ENCODE measurements around the gene S1PR5. TPM values are rescaled to one million over a fixed set of nuclear protein-coding genes. Genes with fewer than 3 reads are reported as not detected.
A peak's percentile ranks its signal among the peaks of the same experiment; 100 is the strongest.

S1PR5 gene, protein sequence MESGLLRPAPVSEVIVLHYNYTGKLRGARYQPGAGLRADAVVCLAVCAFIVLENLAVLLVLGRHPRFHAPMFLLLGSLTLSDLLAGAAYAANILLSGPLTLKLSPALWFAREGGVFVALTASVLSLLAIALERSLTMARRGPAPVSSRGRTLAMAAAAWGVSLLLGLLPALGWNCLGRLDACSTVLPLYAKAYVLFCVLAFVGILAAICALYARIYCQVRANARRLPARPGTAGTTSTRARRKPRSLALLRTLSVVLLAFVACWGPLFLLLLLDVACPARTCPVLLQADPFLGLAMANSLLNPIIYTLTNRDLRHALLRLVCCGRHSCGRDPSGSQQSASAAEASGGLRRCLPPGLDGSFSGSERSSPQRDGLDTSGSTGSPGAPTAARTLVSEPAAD
- total RNA-seq (under 1 TPM; 0.39 to 0.99 TPM), polyA plus RNA-seq (1 to 10 TPM; 1.3 to 1.6 TPM)
- long read RNA-seq, donor 1, partial matches to known transcripts = 0 of 3 reads
- long read RNA-seq, donor 1, other reads (novel, unspliced or antisense) = 0 of 3 reads
- long read RNA-seq, donor 2 = 0 reads

GRCh38 chr19:10517361-10517759 is at the start of gene S1PR5:
TSS of gene S1PR5 (minus strand) at chr19:10517447. CDS start at chr19:10515011, 2,436 bp downstream.
- Histone ChIP-seq H3K36me3 (ENCODE audit: control insufficient read depth in 1 of 2, insufficient read depth in 2 of 2, low read length in 1 of 2) (no peaks in the 10 kb centered on the region), H3K4me1 (ENCODE audit: control insufficient read depth in 1 of 2, insufficient read depth in 2 of 2, low read length in 2 of 2) (no peaks in the 10 kb centered on the region), H3K27ac (ENCODE audit: low read depth in 1 of 2, low read length in 2 of 2) (no peak within 1 kb of the TSS), H3K9me3 (ENCODE audit: control insufficient read depth, low read length) (no peaks in the 10 kb centered on the region), H3K4me3 (ENCODE audit: low read length in 2 of 2) (no peak within 1 kb of the TSS), H3K27me3 (ENCODE audit: control insufficient read depth in 1 of 2, insufficient read depth in 2 of 2, low read length in 1 of 2) (no peaks in the 10 kb centered on the region)
- ATAC-seq (ENCODE audit: low FRiP score) (peak; percentile 50), DNase-seq (peak in 1 of 2 donors; percentile 58)
- intact Hi-C loops (cut with DNase I) = no loop called here
- 0 to 1% methylated on average over 25 to 39 of the region's 39 CpGs for WGBS, 2 donors

DNA sequence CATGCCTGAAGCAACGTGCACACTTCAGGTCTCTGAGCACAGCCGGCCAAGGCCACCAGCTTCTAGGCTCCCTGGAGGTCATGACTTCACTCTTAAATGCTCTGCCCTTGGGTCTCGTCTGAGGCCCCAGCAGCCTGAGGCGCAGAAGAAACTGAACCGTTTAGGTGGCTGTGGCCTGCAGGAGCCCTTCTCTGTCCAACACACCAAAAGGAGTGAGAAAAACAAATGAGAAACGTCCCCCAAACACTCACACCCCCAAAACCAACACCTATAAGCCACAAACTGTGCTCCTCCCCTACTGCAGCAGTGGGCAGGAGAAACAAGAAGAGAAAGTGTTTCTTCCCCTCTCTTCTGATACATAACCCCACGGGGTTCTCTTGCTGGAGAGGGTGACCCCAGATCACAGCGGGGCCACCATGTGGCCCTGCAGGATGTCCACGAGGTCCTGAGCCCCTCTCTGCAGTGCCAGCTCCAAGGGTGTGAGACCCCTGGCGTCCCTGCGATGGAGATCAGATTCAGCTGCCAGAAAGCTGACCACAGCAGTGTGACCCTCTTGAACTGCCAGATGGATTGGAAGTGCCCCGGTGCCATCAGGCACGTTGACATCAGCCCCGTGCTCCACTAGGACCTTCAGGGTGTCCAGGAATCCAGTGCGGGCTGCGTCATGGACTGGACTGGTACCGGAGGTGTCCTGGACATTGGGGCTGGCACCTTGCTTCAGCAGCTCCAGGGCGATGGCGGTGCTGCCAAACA is 49.6 kb upstream of the S1PR5 start:
- ATAC-seq (ENCODE audit: low FRiP score) (no peak), DNase-seq (peak in 1 of 2 donors; percentile 64)
- Histone ChIP-seq H3K27me3 (ENCODE audit: control insufficient read depth in 1 of 2, insufficient read depth in 2 of 2, low read length in 1 of 2) (no peaks in the 10 kb centered on the region), H3K4me3 (ENCODE audit: low read length in 2 of 2) (no peak overlapping the region), H3K36me3 (ENCODE audit: control insufficient read depth in 1 of 2, insufficient read depth in 2 of 2, low read length in 1 of 2) (no peaks in the 10 kb centered on the region), H3K4me1 (ENCODE audit: control insufficient read depth in 1 of 2, insufficient read depth in 2 of 2, low read length in 2 of 2) (no peaks in the 10 kb centered on the region), H3K9me3 (ENCODE audit: control insufficient read depth, low read length) (no peaks in the 10 kb centered on the region), H3K27ac (ENCODE audit: low read depth in 1 of 2, low read length in 2 of 2) (peak overlapping the region in 1 of 2 donors; percentile 41)
- 62 to 63% methylated on average over 19 of the region's 19 CpGs for WGBS, 2 donors
- intact Hi-C loops (cut with DNase I) = loop anchor here in 1 of 2 donors (5.0 kb wide), 2 partner anchors 65 to 90 kb away; partner anchors contain the start of gene KEAP1

DNA sequence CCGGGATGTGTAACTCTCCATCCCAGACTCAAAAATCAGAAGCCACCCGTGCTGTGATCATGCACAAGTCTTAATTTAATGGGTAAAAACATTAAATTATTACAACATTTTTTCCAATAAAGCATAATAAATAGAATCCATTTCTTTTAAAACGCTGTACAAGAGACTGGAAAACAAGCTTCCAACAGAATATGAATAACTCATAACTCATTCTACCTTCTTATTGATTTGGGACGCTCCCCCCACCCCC is 49.1 kb upstream of the S1PR5 start:
- Histone ChIP-seq H3K4me1 (ENCODE audit: control insufficient read depth in 1 of 2, insufficient read depth in 2 of 2, low read length in 2 of 2) (no peaks in the 10 kb centered on the region), H3K27me3 (ENCODE audit: control insufficient read depth in 1 of 2, insufficient read depth in 2 of 2, low read length in 1 of 2) (no peaks in the 10 kb centered on the region), H3K27ac (ENCODE audit: low read depth in 1 of 2, low read length in 2 of 2) (peak overlapping the region in 1 of 2 donors; percentile 54), H3K36me3 (ENCODE audit: control insufficient read depth in 1 of 2, insufficient read depth in 2 of 2, low read length in 1 of 2) (no peaks in the 10 kb centered on the region), H3K9me3 (ENCODE audit: control insufficient read depth, low read length) (no peaks in the 10 kb centered on the region), H3K4me3 (ENCODE audit: low read length in 2 of 2) (no peak overlapping the region)
- ATAC-seq (ENCODE audit: low FRiP score) = no peak
- WGBS, 2 donors = 3 to 6% methylated on average over 4 of the region's 4 CpGs
- DNase-seq = no peak
- intact Hi-C loops (cut with DNase I) = loop anchor here in 1 of 2 donors (5.0 kb wide), 2 partner anchors 64 to 89 kb away; partner anchors contain the start of gene KEAP1

DNA sequence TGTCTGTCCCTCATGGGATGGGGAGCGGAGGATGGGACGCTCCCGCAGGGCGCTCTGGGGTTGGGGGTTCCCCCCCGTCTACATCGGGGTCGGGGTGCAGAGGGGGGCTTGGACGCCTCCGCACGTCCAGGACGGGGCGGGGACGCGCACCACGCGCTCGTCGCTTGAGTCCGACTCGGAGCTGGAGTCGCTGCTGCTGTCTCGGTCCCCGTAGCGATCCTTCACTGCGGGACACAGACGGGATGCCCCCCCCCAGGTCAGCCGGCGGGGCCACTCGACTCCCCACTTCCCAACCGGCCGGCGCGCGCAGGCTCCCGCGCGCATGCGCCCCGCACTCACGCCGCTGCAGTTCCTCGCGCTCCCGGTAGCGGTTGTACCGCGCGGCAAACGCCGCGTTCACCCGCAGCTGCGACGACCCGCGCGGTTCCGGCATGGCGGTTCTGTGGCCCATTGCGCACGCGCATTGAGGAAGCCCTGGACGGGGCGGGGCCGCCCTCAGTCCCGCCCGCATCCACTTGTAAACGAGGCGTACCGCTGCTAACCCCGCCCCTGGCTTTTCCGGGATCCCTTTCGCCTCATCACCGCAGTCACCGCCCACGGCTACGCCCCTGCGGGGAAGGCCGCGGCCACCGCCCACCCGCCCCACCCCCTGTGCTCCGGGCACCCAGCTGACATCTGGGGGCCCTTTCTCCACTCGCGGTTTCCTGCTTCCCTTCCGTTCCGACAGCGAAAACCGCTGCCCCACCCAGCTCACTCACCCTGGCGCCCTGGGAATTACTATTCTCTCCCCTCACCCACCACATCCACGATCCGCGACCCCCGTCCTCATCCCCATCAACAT is 48.5 kb upstream of the S1PR5 start, which contains the start of gene KRI1:
TSS of gene KRI1 (minus strand) at position 444 of the 841 bp plus-strand sequence. CDS start at position 433, 11 bp downstream.
- Histone ChIP-seq H3K27me3 (ENCODE audit: control insufficient read depth in 1 of 2, insufficient read depth in 2 of 2, low read length in 1 of 2) (no peaks in the 10 kb centered on the region), H3K4me1 (ENCODE audit: control insufficient read depth in 1 of 2, insufficient read depth in 2 of 2, low read length in 2 of 2) (no peaks in the 10 kb centered on the region), H3K9me3 (ENCODE audit: control insufficient read depth, low read length) (no peaks in the 10 kb centered on the region), H3K27ac (ENCODE audit: low read depth in 1 of 2, low read length in 2 of 2) (peak within 1 kb of the TSS in 1 of 2 donors; percentile 54), H3K36me3 (ENCODE audit: control insufficient read depth in 1 of 2, insufficient read depth in 2 of 2, low read length in 1 of 2) (no peaks in the 10 kb centered on the region), H3K4me3 (ENCODE audit: low read length in 2 of 2) (peak within 1 kb of the TSS; percentile 51 to 59)
- intact Hi-C loops (cut with DNase I) = loop anchor here in 1 of 2 donors (5.0 kb wide), 2 partner anchors 63 to 88 kb away; partner anchors contain the start of gene KEAP1
- WGBS, 2 donors = 0% methylated on average over 84 to 94 of the region's 94 CpGs
- ATAC-seq (ENCODE audit: low FRiP score) = peak; percentile 91
- peak; percentile 99 to 100 for DNase-seq

DNA sequence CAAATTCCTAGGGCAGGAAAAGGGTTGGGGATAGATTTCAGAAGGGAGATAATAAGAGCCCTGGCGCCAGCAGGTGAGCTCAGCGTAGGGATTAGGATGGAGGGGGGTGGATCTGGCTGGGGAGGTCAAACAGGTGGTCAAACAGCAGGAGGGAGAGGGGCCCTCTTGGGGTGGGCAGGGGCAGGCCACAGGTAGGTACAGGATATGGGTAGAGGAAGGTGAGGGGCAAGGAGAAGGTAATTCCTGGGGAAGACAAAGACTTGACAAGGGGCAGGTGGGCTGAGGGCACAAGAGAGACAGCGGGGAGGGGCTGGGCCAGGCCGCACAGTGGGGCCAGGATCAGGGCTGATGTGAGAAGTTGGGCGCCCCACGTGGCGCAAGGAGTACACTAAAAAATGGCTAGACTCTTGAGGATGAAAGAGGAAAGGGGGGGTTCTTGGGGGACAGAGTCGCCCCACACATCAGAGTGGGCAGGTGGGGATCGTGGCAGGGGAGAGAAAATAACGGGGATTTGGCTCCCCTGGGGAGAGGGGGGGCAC is 47.9 kb upstream of the S1PR5 start:
- 26 to 27% methylated on average over 9 to 10 of the region's 10 CpGs for WGBS, 2 donors
- no peaks in the 10 kb centered on the region for H3K27me3 ChIP-seq (ENCODE audit: control insufficient read depth in 1 of 2, insufficient read depth in 2 of 2, low read length in 1 of 2)
- H3K9me3 ChIP-seq (ENCODE audit: control insufficient read depth, low read length) = no peaks in the 10 kb centered on the region
- H3K4me1 ChIP-seq (ENCODE audit: control insufficient read depth in 1 of 2, insufficient read depth in 2 of 2, low read length in 2 of 2) = no peaks in the 10 kb centered on the region
- intact Hi-C loops (cut with DNase I) = loop anchor here in 1 of 2 donors (5.0 kb wide), 2 partner anchors 63 to 88 kb away; partner anchors contain the start of gene KEAP1
- peak overlapping the region in 1 of 2 donors; percentile 38 for H3K27ac ChIP-seq (ENCODE audit: low read depth in 1 of 2, low read length in 2 of 2)
- ATAC-seq (ENCODE audit: low FRiP score) (no peak), DNase-seq (no peak)
- peak overlapping the region; percentile 51 to 59 for H3K4me3 ChIP-seq (ENCODE audit: low read length in 2 of 2)
- no peaks in the 10 kb centered on the region for H3K36me3 ChIP-seq (ENCODE audit: control insufficient read depth in 1 of 2, insufficient read depth in 2 of 2, low read length in 1 of 2)

- H3K9me3 ChIP-seq (ENCODE audit: control insufficient read depth, low read length) = no peaks in the 10 kb centered on the region
- no peak for ATAC-seq (ENCODE audit: low FRiP score)
- intact Hi-C loops (cut with DNase I) = no loop called here
- H3K36me3 ChIP-seq (ENCODE audit: control insufficient read depth in 1 of 2, insufficient read depth in 2 of 2, low read length in 1 of 2) = no peaks in the 10 kb centered on the region
- DNase-seq = no peak
- H3K27me3 ChIP-seq (ENCODE audit: control insufficient read depth in 1 of 2, insufficient read depth in 2 of 2, low read length in 1 of 2) = no peaks in the 10 kb centered on the region
- no peak overlapping the region for H3K27ac ChIP-seq (ENCODE audit: low read depth in 1 of 2, low read length in 2 of 2)
- H3K4me1 ChIP-seq (ENCODE audit: control insufficient read depth in 1 of 2, insufficient read depth in 2 of 2, low read length in 2 of 2) = no peaks in the 10 kb centered on the region
- WGBS, 2 donors = 83 to 89% methylated on average over 5 of the region's 5 CpGs
- H3K4me3 ChIP-seq (ENCODE audit: low read length in 2 of 2) = no peak overlapping the region
These were observed 45.4 kb upstream of the S1PR5 start for GRCh38 chr19:10562609-10563008.

GRCh38 chr19:10560154-10560553 is 42.9 kb upstream of the S1PR5 start:
- Histone ChIP-seq H3K27me3 (ENCODE audit: control insufficient read depth in 1 of 2, insufficient read depth in 2 of 2, low read length in 1 of 2) (no peaks in the 10 kb centered on the region), H3K36me3 (ENCODE audit: control insufficient read depth in 1 of 2, insufficient read depth in 2 of 2, low read length in 1 of 2) (no peaks in the 10 kb centered on the region), H3K4me1 (ENCODE audit: control insufficient read depth in 1 of 2, insufficient read depth in 2 of 2, low read length in 2 of 2) (no peaks in the 10 kb centered on the region), H3K9me3 (ENCODE audit: control insufficient read depth, low read length) (no peaks in the 10 kb centered on the region), H3K4me3 (ENCODE audit: low read length in 2 of 2) (no peak overlapping the region), H3K27ac (ENCODE audit: low read depth in 1 of 2, low read length in 2 of 2) (no peak overlapping the region)
- ATAC-seq (ENCODE audit: low FRiP score) = no peak
- 89 to 92% methylated on average over 7 of the region's 7 CpGs for WGBS, 2 donors
- intact Hi-C loops (cut with DNase I) = no loop called here
- DNase-seq = no peak
